WI38 (cell line): ENCODE data around the gene SPO11.
"Not testable (repeated sequence)": the region's sequence is repeated elsewhere in the genome, so short reads cannot be mapped to it uniquely, and the experiment has no call there.

ENCODE experiments used
- H3K4me3 ChIP-seq: 2 replicates; pipeline ENCODE4 v1.5.1; 2011; ENCODE audit warnings: low read depth, mild to moderate bottlenecking, control low read depth, low read length
- CTCF ChIP-seq: IDR thresholded peaks from 2 replicates; pipeline ENCODE4 v1.5.1; 2012; ENCODE audit warnings: low read depth, mild to moderate bottlenecking, control low read depth, low read length

The SPO11 gene

GRCh38 chr20:57341663-57342062, 12.1 kb downstream of the SPO11 start:
- no peak for TF ChIP-seq CTCF
- no peak overlapping the region for H3K4me3 ChIP-seq

GRCh38 chr20:57342829-57343228, 13.2 kb downstream of the SPO11 start:
- no peak overlapping the region for H3K4me3 ChIP-seq
- no peak for TF ChIP-seq CTCF

- H3K4me3 ChIP-seq: no peak overlapping the region
These were observed 16.9 kb downstream of the SPO11 start for GRCh38 chr20:57346477-57346876.

GRCh38 chr20:57347393-57347792, 17.8 kb downstream of the SPO11 start:
- TF ChIP-seq CTCF: no peak
- no peak overlapping the region for H3K4me3 ChIP-seq

More at GRCh38 chr20:57346477-57346876, 16.9 kb downstream of the SPO11 start:
- TF ChIP-seq CTCF: peak; percentile 45

GRCh38 chr20:57348200-57348921, 18.8 kb downstream of the SPO11 start:
- H3K4me3 ChIP-seq: not testable (repeated sequence)

GRCh38 chr20:57348922-57349574, 19.4 kb downstream of the SPO11 start:
- not testable (repeated sequence) for H3K4me3 ChIP-seq

GRCh38 chr20:57350081-57350710, 20.6 kb downstream of the SPO11 start:
- no peak overlapping the region for H3K4me3 ChIP-seq
- no peak for TF ChIP-seq CTCF

- H3K4me3 ChIP-seq: peak overlapping the region; percentile 99
These were observed 21.1 kb downstream of the SPO11 start for GRCh38 chr20:57350726-57351041.
